Testis (tissue), 5 donors: Measurements from ENCODE around the gene ZNF85. TPM values are rescaled to one million over a fixed set of nuclear protein-coding genes. Genes with fewer than 3 reads are reported as not detected.

Experiments used
- DNase-seq: peaks from one replicate; pipeline ENCODE4 v3.0.0-alpha.2; 2019
- H3K27ac ChIP-seq, 2 donors: fragments of 200-600 bp; sonication (generic); one replicate each; pipeline ENCODE4 v1.5.1; 2019
- H3K27me3 ChIP-seq: fragments of 200-600 bp; sonication (generic); one replicate; pipeline ENCODE4 v1.5.1; 2019
- H3K36me3 ChIP-seq: fragments of 200-600 bp; sonication (generic); one replicate; pipeline ENCODE4 v1.5.1; 2017; ENCODE audit warnings: low read depth; ENCODE audit errors: missing control alignments
- H3K4me1 ChIP-seq: fragments of 200-600 bp; sonication (generic); one replicate; pipeline ENCODE4 v1.5.1; 2019
- H3K4me3 ChIP-seq, 2 donors: fragments of 200-600 bp; sonication (generic); one replicate each; pipeline ENCODE4 v1.5.1; 2017 to 2019
- H3K9me3 ChIP-seq: fragments of 200-600 bp; sonication (generic); one replicate; pipeline ENCODE4 v1.5.1; 2017
- POLR2A ChIP-seq: fragments of 450-650 bp; IDR thresholded peaks from one replicate; pipeline ENCODE4 v1.6.1; 2017; ENCODE audit warnings: antibody characterized with exemption, mild to moderate bottlenecking, moderate library complexity
- WGBS, 2 donors: methylation state at CpG; one replicate each; pipeline ENCODE4 v1.1.5; 2018; 5-methylcytosine and 5-hydroxymethylcytosine counted together
- intact Hi-C: fragments of 100-400 bp; cut with DNase I; formaldehyde crosslinking; loops from one replicate; pipeline ENCODE4 v1.15.1; 2023; ENCODE audit warnings: low total_unique reads
- long read RNA-seq, 2 donors: transcript quantifications; one replicate each; lab custom pipeline, GENCODE V29; 2026
- polyA plus RNA-seq: library from polyadenylated mRNA; stranded (reverse); fragments of 350-450 nt; fragmentation: Illumina TruSeq; extraction: RNeasy Lipid Tissue Mini Kit (QIAGEN cat#74804); gene quantifications from one replicate; pipeline ENCODE4 v1.2.3, GENCODE V29; 2014; ENCODE audit warnings: low read depth, low replicate concordance; ENCODE audit not compliant: insufficient read depth
- total RNA-seq, 2 donors: library from RNA; depleted of rRNA; stranded (reverse); fragments of >200 nt; gene quantifications; one replicate each; pipeline ENCODE4 v1.2.3, GENCODE V29; 2016
- TF ChIP-seq, protein P1 (sequence below), 3 experiments: fragments of 450-650 bp in 2 of 3; fragments of 200-600 bp in 1 of 3; sonication (generic) in 1 of 3; IDR thresholded peaks; one replicate each; pipeline ENCODE4 v1.5.1; 2016 to 2019; ENCODE audit warnings: antibody characterized with exemption in 3 of 3, mild to moderate bottlenecking in 2 of 3, moderate library complexity in 1 of 3

The ZNF85 gene
- 10 to 100 TPM; 19.7 to 33.0 TPM for total RNA-seq
- 9.5 TPM for polyA plus RNA-seq
- long read RNA-seq, donor 1, transcript ZNF85-201 (4 exons, 1,531 nt), result major isoform, 6 of 7 reads
- long read RNA-seq, donor 1, partial matches to known transcripts, result 0 of 7 reads
- long read RNA-seq, donor 1, other reads (novel, unspliced or antisense), result 0 of 7 reads
- long read RNA-seq, donor 2, transcript ZNF85-201 (4 exons, 1,531 nt), result major isoform, 5 of 9 reads
- long read RNA-seq, donor 2, partial matches to known transcripts, result 0 of 9 reads
- long read RNA-seq, donor 2, other reads (novel, unspliced or antisense), result 0 of 9 reads

DNA sequence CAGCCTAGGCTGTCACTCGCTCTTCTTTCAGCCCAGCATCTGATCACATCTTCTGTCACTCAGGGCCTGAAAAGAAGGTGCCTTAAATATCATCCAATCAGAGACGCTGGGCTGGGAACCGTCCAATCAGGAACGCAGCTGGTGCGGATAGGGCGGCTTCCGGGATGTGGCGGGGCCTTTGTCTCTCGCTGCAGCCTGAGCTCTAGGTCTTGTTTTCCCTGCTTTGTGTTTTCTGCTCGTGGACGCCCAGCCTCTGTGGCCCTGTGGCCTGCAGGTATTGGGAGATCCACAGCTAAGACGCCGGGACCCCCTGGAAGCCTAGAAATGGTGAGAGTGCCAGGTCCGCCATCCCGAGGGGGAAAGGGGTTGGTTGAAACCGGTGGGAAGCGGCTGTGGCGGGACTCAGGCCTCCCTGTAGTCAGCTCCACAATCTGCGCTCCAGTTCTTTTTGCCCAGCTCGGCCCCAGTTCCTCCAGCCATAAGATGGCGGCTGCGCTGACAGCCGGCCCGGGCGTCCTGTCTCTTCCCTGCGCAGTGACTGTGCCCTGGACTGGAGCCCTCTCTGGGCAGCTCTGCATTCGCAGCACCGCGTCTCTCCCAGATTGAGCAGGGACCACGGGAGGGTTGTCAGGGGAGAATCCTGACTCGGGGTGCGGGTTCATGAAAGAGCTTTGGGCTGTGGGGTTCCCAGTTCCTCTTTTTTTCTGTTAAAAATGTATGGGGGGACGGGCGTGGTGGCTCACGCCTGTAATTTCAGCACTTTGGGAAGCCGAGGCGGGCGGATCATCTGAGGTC is at the start of gene ZNF85:
TSS of gene ZNF85 (plus strand) at position 175 of the 795 bp plus-strand sequence. CDS start at position 325, 150 bp downstream.
- Histone ChIP-seq H3K27me3 (no peaks in the 10 kb centered on the region), H3K4me1 (no peaks in the 10 kb centered on the region), H3K4me3 (peak within 1 kb of the TSS; percentile 69 to 79), H3K9me3 (no peaks in the 10 kb centered on the region), H3K27ac (peak within 1 kb of the TSS; percentile 83 to 94), H3K36me3 (no peaks in the 10 kb centered on the region)
- WGBS, 2 donors, result 0 to 1% methylated on average over 24 to 38 of the region's 38 CpGs
- DNase-seq, result peak; percentile 97
- intact Hi-C loops, result no loop called here
- TF ChIP-seq, protein P1, sequence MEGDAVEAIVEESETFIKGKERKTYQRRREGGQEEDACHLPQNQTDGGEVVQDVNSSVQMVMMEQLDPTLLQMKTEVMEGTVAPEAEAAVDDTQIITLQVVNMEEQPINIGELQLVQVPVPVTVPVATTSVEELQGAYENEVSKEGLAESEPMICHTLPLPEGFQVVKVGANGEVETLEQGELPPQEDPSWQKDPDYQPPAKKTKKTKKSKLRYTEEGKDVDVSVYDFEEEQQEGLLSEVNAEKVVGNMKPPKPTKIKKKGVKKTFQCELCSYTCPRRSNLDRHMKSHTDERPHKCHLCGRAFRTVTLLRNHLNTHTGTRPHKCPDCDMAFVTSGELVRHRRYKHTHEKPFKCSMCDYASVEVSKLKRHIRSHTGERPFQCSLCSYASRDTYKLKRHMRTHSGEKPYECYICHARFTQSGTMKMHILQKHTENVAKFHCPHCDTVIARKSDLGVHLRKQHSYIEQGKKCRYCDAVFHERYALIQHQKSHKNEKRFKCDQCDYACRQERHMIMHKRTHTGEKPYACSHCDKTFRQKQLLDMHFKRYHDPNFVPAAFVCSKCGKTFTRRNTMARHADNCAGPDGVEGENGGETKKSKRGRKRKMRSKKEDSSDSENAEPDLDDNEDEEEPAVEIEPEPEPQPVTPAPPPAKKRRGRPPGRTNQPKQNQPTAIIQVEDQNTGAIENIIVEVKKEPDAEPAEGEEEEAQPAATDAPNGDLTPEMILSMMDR (IDR thresholded peaks at IDR 0.05), result no peak
- peak; percentile 24 for TF ChIP-seq POLR2A

DNA sequence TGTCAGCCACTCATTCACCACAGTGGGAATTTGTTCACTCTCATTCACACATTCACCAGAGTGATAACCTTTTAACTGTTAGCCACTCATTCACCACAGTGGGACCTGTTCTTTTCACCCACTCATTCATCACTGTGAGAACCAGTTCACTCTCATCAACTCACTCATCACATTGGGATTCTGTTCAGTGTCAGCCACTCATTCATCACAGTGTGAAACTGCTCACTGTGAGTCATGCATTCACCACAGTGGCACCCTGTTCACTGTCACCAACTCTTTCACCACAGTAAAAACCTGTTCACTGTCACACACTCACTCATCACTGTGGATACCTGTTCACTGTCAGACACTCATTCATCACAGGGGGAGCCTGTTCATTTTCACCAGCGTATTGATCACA is 43.5 kb upstream of the ZNF85 start:
- WGBS, 2 donors, result 53 to 68% methylated on average over 1 of the region's 1 CpG
- Histone ChIP-seq H3K9me3 (no peaks in the 10 kb centered on the region), H3K4me1 (no peaks in the 10 kb centered on the region), H3K27me3 (no peaks in the 10 kb centered on the region), H3K27ac (no peak overlapping the region), H3K4me3 (no peak overlapping the region), H3K36me3 (no peaks in the 10 kb centered on the region)
- intact Hi-C loops, result no loop called here
- TF ChIP-seq POLR2A, result no peak
- TF ChIP-seq, protein P1 (IDR thresholded peaks at IDR 0.05), result no peak
- DNase-seq, result no peak

DNA sequence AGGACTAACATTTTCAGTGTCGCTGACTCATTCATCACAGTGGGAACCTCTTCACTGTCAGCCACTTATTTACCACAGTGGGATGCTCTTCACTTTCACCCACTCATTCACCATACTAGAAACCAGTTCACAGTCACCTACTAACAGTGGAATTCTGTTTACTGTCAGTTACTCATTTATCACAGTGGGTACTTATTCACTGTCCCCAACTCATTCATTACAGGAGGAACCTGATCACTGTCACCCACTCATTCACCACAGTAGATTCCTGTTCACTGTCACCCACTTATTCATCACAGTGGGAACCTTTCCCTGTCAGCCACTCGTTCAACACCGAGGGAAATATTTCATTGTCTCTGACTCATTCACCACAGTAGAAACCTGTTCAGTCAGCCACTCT is 10.1 kb upstream of the ZNF85 start:
- Histone ChIP-seq H3K9me3 (no peaks in the 10 kb centered on the region), H3K4me1 (no peaks in the 10 kb centered on the region), H3K4me3 (no peak overlapping the region), H3K27ac (no peak overlapping the region), H3K27me3 (no peaks in the 10 kb centered on the region), H3K36me3 (no peaks in the 10 kb centered on the region)
- no peak for TF ChIP-seq POLR2A
- TF ChIP-seq, protein P1 (IDR thresholded peaks at IDR 0.05), result no peak
- DNase-seq, result no peak
- intact Hi-C loops, result no loop called here
- WGBS, 2 donors, result 69 to 71% methylated on average over 3 of the region's 3 CpGs

DNA sequence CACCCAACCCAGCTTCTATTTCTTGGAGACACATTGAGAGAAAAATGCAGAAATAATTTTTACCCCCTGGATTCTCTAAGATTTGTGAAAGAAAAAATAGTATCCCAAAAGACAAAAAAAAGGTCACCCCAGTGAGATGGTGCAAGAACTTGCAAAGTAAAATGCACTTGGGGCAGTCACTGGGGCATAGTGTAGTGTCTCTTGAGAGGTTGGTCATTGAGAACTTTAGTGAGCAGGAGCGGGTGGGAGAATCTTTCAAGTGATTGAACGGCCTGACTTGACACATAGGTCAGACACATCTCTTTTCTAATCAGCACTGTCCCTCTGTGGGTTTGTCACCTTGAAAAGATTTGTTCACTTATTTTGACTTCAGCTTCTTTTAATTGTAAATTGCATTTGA is 2.4 kb downstream of the ZNF85 start:
- no peak for DNase-seq

More for the DNA sequence above, 2.4 kb downstream of the ZNF85 start:
- Histone ChIP-seq H3K36me3 (no peaks in the 10 kb centered on the region), H3K4me3 (no peak overlapping the region), H3K9me3 (no peaks in the 10 kb centered on the region), H3K4me1 (no peaks in the 10 kb centered on the region), H3K27ac (no peak overlapping the region), H3K27me3 (no peaks in the 10 kb centered on the region)
- TF ChIP-seq, protein P1 (IDR thresholded peaks at IDR 0.05), result no peak
- no peak for TF ChIP-seq POLR2A
- intact Hi-C loops, result no loop called here
- 85% methylated on average over 2 of the region's 2 CpGs for WGBS, 2 donors
